GM12878 (cell line): ENCODE measurements around the gene SERPINA6. TPM values are rescaled to one million over a fixed set of nuclear protein-coding genes. Genes with fewer than 3 reads are reported as not detected.

Source experiments
- ATAC-seq: fragments of 200-7000 bp; cut with Tn5 transposase; 3 replicates; pipeline ENCODE4 v1.9.1; 2020; ENCODE audit warnings: mild to moderate bottlenecking, moderate library complexity
- BruUV-seq: library from RNA; stranded (reverse); fragments of 400-500 nt; replicated peaks from 2 replicates; lab custom pipeline; 2021; lab: Mats Ljungman, UMichigan
- CTCF ChIA-PET: fragments of 300-600 bp; sonication (Branson Sonifier 250); formaldehyde crosslinking; extraction: SDS; loops from one replicate; lab custom pipeline; 2021; ENCODE audit warnings: inconsistent platforms; lab: Yijun Ruan, JAX
- POLR2A ChIA-PET: fragments of 350-600 bp; formaldehyde crosslinking; extraction: SDS; loops from one replicate; lab custom pipeline; 2021; ENCODE audit warnings: inconsistent platforms; lab: Charles Lee
- RAD21 ChIA-PET: fragments of 300-600 bp; sonication (Branson Sonifier 250); formaldehyde crosslinking; loops from one replicate; lab custom pipeline; 2023; ENCODE audit warnings: antibody characterized with exemption; ENCODE audit not compliant: unreplicated experiment; lab: Charles Lee
- SMC1A ChIA-PET: fragments of 300-600 bp; sonication (Branson Sonifier 250); formaldehyde crosslinking; loops from one replicate; lab custom pipeline; 2023; ENCODE audit not compliant: unreplicated experiment, uncharacterized antibody; lab: Charles Lee
- DNase-seq: peaks from one replicate; pipeline ENCODE4 v3.0.0-alpha.2; 2011; ENCODE audit warnings: low read depth, low spot score
- FAIRE-seq: peaks from 3 replicates; lab custom pipeline; 2011; peaks lifted over from hg19 to GRCh38; lab: Jason Lieb, UNC
- H2AFZ ChIP-seq: 2 replicates; pipeline ENCODE4 v1.6.0; 2011; ENCODE audit warnings: low read depth, low read length, control low read depth; ENCODE audit not compliant: control insufficient read depth
- H3K27ac ChIP-seq: 2 replicates; pipeline ENCODE4 v1.5.1; 2011; ENCODE audit warnings: control low read depth; ENCODE audit not compliant: control insufficient read depth, insufficient read depth
- H3K27me3 ChIP-seq, 2 experiments: replicated peaks in 1 of 2; 2 replicates each; pipeline versions ENCODE4 v1.6.0 to v1.6.1; 2011; ENCODE audit warnings: low read length in 1 of 2; ENCODE audit not compliant: control insufficient read depth in 2 of 2, insufficient read depth in 2 of 2
- H3K36me3 ChIP-seq, 2 experiments: 2 replicates each; pipeline ENCODE4 v1.5.1; 2011; ENCODE audit warnings: low read length in 1 of 2; ENCODE audit not compliant: control insufficient read depth in 2 of 2, insufficient read depth in 2 of 2
- H3K4me1 ChIP-seq: 2 replicates; pipeline ENCODE4 v1.6.1; 2011; ENCODE audit warnings: mild to moderate bottlenecking, low read length, moderate library complexity, mixed read lengths; ENCODE audit not compliant: control insufficient read depth, insufficient read depth
- H3K4me2 ChIP-seq: 2 replicates; pipeline ENCODE4 v1.6.0; 2011; ENCODE audit warnings: control low read depth; ENCODE audit not compliant: control insufficient read depth, insufficient read depth
- H3K4me3 ChIP-seq: fragments of 200-600 bp; sonication (generic); 2 replicates; pipeline ENCODE4 v1.5.1; 2016
- H3K79me2 ChIP-seq: 2 replicates; pipeline ENCODE4 v1.6.0; 2011; ENCODE audit warnings: low read length; ENCODE audit not compliant: control insufficient read depth, insufficient read depth
- H3K9ac ChIP-seq: 2 replicates; pipeline ENCODE4 v1.8.0; 2011; ENCODE audit warnings: low read length, control low read depth, mixed read lengths; ENCODE audit not compliant: control insufficient read depth, insufficient read depth
- H3K9me3 ChIP-seq: replicated peaks from 3 replicates; pipeline ENCODE4 v1.5.1; 2011; ENCODE audit warnings: mild to moderate bottlenecking, low read length; ENCODE audit not compliant: control insufficient read depth, insufficient read depth
- H4K20me1 ChIP-seq: 2 replicates; pipeline ENCODE4 v1.6.0; 2011; ENCODE audit not compliant: control insufficient read depth, insufficient read depth
- BCL11A ChIP-seq: IDR thresholded peaks from 2 replicates; pipeline ENCODE4 v1.6.1; 2011; ENCODE audit warnings: low read depth, low read length
- CBX3 ChIP-seq: fragments of 200-600 bp; sonication (generic); IDR thresholded peaks from 2 replicates; pipeline ENCODE4 v1.6.1; 2016; ENCODE audit warnings: low read depth, borderline replicate concordance
- EP300 ChIP-seq, 2 experiments: fragments of 150-350 bp in 1 of 2; IDR thresholded peaks; 2 replicates each; pipeline ENCODE4 v1.6.1; 2011 to 2012; ENCODE audit warnings: low read depth in 2 of 2, low read length in 2 of 2, borderline replicate concordance in 1 of 2, improper control_type of control experiment in 1 of 2, inconsistent platforms in 1 of 2; ENCODE audit not compliant: control insufficient read depth in 1 of 2
- FOXM1 ChIP-seq: IDR thresholded peaks from 2 replicates; pipeline ENCODE4 v1.6.1; 2012; ENCODE audit warnings: low read depth, mild to moderate bottlenecking, inconsistent platforms, low read length, moderate library complexity
- MTA2 ChIP-seq: fragments of 450-650 bp; IDR thresholded peaks from 2 replicates; pipeline ENCODE4 v1.6.1; 2016; ENCODE audit warnings: low read depth, mild to moderate bottlenecking, moderate library complexity
- MYC ChIP-seq: IDR thresholded peaks from 2 replicates; pipeline ENCODE4 v1.6.1; 2011; ENCODE audit warnings: mild to moderate bottlenecking, low read length, moderate library complexity, inconsistent platforms; ENCODE audit not compliant: insufficient read depth, insufficient replicate concordance, insufficient read length, severe bottlenecking
- NBN ChIP-seq: fragments of 450-650 bp; IDR thresholded peaks from 2 replicates; pipeline ENCODE4 v1.6.1; 2016
- PAX5 ChIP-seq: IDR thresholded peaks from 2 replicates; pipeline ENCODE4 v1.6.1; 2011; ENCODE audit warnings: low read depth, low read length, borderline replicate concordance
- RAD21 ChIP-seq: IDR thresholded peaks from 2 replicates; pipeline ENCODE4 v1.6.1; 2011; ENCODE audit warnings: mild to moderate bottlenecking, low read depth, low read length, moderate library complexity; ENCODE audit not compliant: insufficient read depth
- RELA ChIP-seq: fragments of 450-650 bp; IDR thresholded peaks from 2 replicates; pipeline ENCODE4 v1.8.0; 2014; ENCODE audit warnings: borderline replicate concordance; ENCODE audit not compliant: partially characterized antibody
- ZNF274 ChIP-seq: IDR thresholded peaks from one replicate; pipeline ENCODE4 v1.8.0; 2011; ENCODE audit not compliant: insufficient read length, insufficient read depth
- ZSCAN29 ChIP-seq: fragments of 450-650 bp; IDR thresholded peaks from 2 replicates; pipeline ENCODE4 v1.6.1; 2017; ENCODE audit warnings: mild to moderate bottlenecking, moderate library complexity
- WGBS: methylation state at CpG from one replicate; pipeline ENCODE4 v1.1.6; 2016; ENCODE audit warnings: low lambda C conversion rate; ENCODE audit not compliant: insufficient replicate concordance, insufficient coverage; ENCODE audit errors: missing lambda C conversion rate; 5-methylcytosine and 5-hydroxymethylcytosine counted together
- in situ Hi-C: fragments of 300-500 bp; cut with MboI; formaldehyde crosslinking; loops from 9 replicates; pipeline ENCODE4 v1.14.3; 2018; ENCODE audit warnings: mixed read lengths
- intact Hi-C: fragments of 100-400 bp; cut with micrococcal nuclease; formaldehyde crosslinking; loops from one replicate; pipeline ENCODE4 v1.14.2; 2022; ENCODE audit not compliant: unreplicated experiment
- polyA plus RNA-seq, 11 experiments: library from polyadenylated mRNA; depleted of rRNA in 4 of 11; unstranded in 6 of 11; stranded (reverse) in 5 of 11; fragments of >200 nt; fragmentation: Nextera tagmentation in 4 of 11; fragmentation: Illumina TruSeq in 1 of 11; extraction: Ambion mirVana in 4 of 11; extraction: Trizol in 1 of 11; gene quantifications; 1 replicate in 1 of 11; 2 replicates in 10 of 11; pipeline versions ENCODE4 v1.2.1 to v1.2.3, GENCODE V29; 2011 to 2016; ENCODE audit warnings: inconsistent platforms in 2 of 11, missing spikeins in 2 of 11, low read depth in 1 of 11
- total RNA-seq, 4 experiments: library from RNA; depleted of rRNA in 3 of 4; stranded (reverse); fragments of >200 nt in 3 of 4; fragmentation: Illumina TruSeq in 1 of 4; extraction: Trizol in 1 of 4; gene quantifications; 2 replicates each; pipeline versions ENCODE4 v1.2.1 to v1.2.3, GENCODE V29; 2013 to 2021
- TF ChIP-seq, protein P1 (sequence below): IDR thresholded peaks from 2 replicates; pipeline ENCODE4 v1.6.1; 2011; ENCODE audit warnings: low read depth, low read length, improper control_type of control experiment, borderline replicate concordance

Gene SERPINA6
- total and polyA plus RNA-seq, 10 of the 15 experiments (the other 5 are each of a cell fraction or from before 2014, with no cell fraction given): 0.11 to 0.27 (median 0.23) TPM; not detected in 7

DNA sequence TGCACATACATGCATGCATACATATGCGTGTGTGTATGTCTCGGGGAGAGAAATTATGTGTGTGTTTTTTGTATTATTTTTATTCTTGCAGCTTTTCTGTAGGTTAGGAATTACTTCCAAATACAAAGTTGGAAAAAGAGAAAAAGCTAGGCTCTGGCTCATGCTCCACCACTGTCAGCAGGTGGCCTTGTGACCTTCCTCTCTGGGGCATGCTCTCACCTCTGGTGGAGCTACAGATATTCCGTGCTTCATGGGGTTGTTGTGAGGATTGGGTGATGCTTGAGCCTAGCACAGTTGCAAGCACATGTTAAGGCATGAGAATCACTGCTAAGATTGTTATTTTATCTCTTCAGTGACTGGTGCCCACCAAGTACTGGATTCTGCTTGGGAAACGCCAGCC lies 6.7 kb upstream of the SERPINA6 start (continued):
- TF ChIP-seq, protein P1, sequence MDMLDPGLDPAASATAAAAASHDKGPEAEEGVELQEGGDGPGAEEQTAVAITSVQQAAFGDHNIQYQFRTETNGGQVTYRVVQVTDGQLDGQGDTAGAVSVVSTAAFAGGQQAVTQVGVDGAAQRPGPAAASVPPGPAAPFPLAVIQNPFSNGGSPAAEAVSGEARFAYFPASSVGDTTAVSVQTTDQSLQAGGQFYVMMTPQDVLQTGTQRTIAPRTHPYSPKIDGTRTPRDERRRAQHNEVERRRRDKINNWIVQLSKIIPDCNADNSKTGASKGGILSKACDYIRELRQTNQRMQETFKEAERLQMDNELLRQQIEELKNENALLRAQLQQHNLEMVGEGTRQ: no peak
- TF ChIP-seq RELA (no peak), BCL11A (no peak), ZSCAN29 (no peak), RAD21 (no peak), MYC (no peak), FOXM1 (no peak)

DNA sequence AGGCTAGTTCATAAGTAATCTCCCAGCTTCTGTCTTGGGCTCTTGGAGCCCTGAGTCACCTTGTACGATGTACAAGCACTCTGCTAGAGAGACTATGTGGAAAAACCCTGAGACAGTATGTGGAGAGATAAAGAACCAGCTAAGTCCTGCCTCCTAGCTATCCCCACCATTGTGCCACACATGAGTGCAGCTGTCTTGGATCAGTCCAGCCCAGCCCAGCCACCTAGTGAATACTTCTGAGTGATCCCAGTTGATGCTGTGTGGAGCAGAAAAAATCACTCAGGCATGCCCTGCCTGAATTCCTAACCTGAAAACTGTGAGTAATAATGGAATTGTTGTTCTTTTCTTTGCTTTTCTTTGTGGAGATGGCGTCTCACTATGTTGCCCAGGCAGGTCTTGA lies 5.1 kb upstream of the SERPINA6 start:
- in situ Hi-C loops: no loop called here
- intact Hi-C loops: no loop called here
- Histone ChIP-seq H3K9ac (no peak overlapping the region), H3K79me2 (no peaks in the 10 kb centered on the region), H3K9me3 (no peaks in the 10 kb centered on the region), H4K20me1 (no peaks in the 10 kb centered on the region), H3K4me3 (no peak overlapping the region), H3K4me1 (no peaks in the 10 kb centered on the region), H2AFZ (no peak overlapping the region), H3K4me2 (no peak overlapping the region), H3K27me3 (no peaks in the 10 kb centered on the region)
- SMC1A ChIA-PET: no interaction called here
- FAIRE-seq (no peak), DNase-seq (no peak), ATAC-seq (no peak)
- 47% methylated on average over 2 of the region's 2 CpGs for WGBS
- no TSS peak for BruUV-seq
- CTCF ChIA-PET: no interaction called here
- TF ChIP-seq RAD21 (no peak), ZNF274 (no peak), EP300 (IDR thresholded peaks at IDR 0.05; ENCODE audit: borderline replicate concordance in 1 of 2, control insufficient read depth in 1 of 2, low read depth in 2 of 2, low read length in 2 of 2) (no peak), MTA2 (no peak), NBN (no peak), PAX5 (no peak), CBX3 (no peak)
- TF ChIP-seq, all 136 proteins: peak for 0
- RAD21 ChIA-PET: no interaction called here
- no peaks in the 10 kb centered on the region for H3K36me3 ChIP-seq
- POLR2A ChIA-PET: no interaction called here
- no peak overlapping the region for H3K27ac ChIP-seq
